Activated CD4-positive, alpha-beta T cell treated with anti-CD3 and anti-CD28 coated beads, Interleukin-2, amount 50 U/mL, for 48 hours (primary cell): ENCODE measurements around the gene GOLGA7B.

Experiments used
- DNase-seq, 2 experiments: peaks; one replicate each; pipeline ENCODE4 v3.0.0-alpha.2; 2020

Gene GOLGA7B

DNA sequence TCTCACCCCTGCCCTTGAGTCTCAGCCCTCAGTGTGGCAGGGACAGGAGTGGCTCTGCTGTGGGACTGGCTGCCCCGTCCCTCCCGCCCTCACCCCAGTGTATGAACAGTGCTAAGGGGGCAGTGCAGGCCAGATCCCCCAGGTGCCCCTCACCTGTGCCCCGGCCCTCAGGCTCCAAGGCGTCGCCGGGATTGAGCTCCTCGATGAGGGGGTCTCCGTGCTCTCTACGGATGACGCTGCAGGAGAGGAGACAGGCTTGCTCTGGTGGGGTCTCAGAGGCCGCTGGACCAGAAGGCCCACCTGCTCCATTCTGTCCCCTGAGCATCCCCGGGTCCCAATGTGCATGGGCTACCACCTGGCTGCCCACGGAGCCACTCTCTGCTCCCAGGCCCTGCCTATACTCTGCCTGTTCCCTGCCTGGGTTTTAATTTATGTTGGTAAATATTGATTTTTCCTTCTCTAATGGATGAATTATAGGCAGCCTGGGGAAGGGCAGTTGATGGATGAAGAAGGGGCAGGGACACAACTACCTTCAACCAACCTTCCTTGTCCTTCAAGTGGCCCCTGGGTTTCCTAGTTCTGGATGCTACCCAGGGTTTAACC, 47.2 kb downstream of the GOLGA7B start:
- DNase-seq, result no peak

DNA sequence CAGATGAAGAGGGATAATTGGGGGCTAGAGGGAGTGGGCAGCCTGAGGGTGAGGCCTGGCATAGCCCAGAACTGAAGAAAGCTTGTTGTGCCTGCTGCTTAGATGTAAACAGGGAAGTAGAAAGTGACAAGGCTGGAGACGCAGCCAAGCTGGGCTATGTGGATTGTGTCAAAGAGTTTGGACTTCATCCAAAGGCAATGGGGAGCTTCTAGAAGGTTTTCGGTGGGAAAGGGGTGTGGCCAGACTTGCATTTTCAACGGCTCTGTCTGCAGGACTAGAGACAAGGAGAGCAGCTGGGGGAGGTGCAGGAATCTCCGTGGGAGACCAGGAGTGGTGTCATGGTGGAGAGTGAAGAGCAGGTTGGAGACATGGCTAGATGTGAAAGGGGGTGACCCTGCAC, 48.8 kb downstream of the GOLGA7B start:
- no peak for DNase-seq

GRCh38 chr10:97901381-97901780, 51.7 kb downstream of the GOLGA7B start:
- no peak for DNase-seq

- DNase-seq, result no peak
Measured at GRCh38 chr10:97903128-97904017, 53.7 kb downstream of the GOLGA7B start.

DNA sequence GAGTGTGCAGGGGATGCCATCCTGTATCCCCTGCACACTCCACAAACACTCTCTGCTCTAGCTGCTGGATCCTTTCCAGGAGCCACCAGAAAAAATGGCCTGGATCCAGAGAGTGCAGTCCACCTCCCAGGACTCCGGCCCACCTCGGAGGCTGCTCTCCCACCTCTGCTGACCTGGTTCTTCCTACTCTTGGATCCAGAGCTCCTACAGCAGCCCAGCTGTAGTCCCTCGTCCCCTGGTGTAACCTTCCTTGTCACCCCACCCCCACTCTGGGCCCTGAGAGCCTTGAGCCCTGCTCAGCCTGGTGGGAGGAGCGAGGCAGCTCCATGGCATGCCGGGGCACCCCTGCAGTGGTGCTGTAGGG, 54.4 kb downstream of the GOLGA7B start:
- DNase-seq, result no peak

- no peak for DNase-seq
Measured at GRCh38 chr10:97904576-97904975, 54.9 kb downstream of the GOLGA7B start.

DNA sequence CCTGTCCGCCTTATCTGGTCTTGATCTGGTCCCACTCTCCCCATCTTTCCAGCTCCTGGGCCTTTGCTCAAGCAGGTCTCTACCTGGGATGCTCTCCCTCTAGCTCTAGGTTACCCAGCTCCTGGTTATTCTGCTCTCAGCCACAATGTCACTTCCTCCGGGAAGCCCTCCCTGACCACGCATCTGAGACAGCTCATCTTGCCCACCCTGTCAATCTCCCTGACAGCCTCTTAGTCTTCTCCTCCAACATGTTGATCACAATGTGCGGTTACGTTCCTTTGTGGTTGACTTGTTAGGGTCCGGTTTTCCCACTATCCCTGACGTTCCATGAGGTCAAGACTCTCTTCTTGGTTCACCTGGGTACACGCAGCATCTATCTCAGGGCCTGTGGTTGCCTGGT, 55.6 kb downstream of the GOLGA7B start:
- DNase-seq, result no peak

DNA sequence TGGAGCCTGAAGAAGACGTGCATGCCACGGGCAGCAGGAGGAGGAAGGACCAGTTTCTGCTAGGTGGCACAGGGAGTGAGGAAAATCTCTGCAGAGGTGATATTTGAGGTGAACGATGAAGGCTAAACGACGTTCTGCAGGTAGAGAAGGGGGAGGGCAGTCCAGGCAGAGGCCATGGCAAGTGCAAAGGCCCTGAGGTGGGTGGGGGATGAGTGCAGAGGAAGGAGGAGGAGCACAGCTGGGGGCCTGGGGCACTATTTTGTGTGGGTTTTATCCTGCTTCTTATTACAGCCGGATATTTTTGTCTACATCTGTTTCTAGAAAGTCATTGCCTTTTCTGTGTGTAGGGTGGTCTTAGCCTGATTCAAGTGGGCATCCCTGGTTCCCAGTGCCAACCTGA, 57.6 kb downstream of the GOLGA7B start:
- no peak for DNase-seq

DNA sequence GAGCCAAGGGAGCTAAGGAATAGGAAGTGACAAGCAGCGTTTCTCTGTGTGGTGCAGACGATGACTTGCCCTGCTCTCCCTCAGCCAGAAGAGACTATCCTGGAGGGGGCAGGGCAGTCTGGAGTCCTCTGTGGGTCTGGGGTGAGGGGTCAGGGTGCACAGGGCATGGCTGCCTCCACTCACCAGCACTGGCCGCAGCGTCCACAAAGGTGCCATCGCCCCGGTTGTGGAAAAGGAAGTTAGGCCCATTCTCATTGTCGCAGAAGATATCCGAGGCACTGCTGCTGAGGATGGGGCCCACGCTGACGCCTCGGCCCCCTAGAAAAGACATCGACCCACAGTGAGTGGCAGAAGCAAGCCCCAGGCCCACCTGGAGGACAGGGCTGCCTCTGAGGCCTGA, 58.2 kb downstream of the GOLGA7B start:
- no peak for DNase-seq

- no peak for DNase-seq
Measured at GRCh38 chr10:97910661-97911060, 61.0 kb downstream of the GOLGA7B start.

- no peak for DNase-seq
Measured at GRCh38 chr10:97911217-97911616, 61.6 kb downstream of the GOLGA7B start.

DNA sequence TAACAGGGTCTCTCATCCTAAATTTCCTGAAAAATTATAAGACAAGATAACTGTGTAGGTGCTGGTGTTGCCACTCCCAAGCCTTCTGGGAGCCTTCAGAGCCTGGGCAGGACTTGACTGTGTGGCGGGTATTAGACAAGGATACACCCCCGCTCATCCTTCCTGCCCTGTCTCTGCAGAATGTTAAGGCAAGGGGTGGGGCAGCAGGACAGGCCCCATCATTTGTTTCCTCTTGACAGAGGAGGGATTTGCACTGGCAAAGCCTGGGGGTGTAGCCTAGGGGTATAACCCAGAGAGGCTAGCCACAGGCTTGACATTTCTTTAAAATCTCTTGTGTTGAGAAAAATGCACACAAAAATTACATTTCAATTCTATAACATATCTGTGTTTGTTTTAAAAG, 63.5 kb downstream of the GOLGA7B start:
- no peak for DNase-seq

- no peak for DNase-seq
Measured at GRCh38 chr10:97913614-97914013, 64.0 kb downstream of the GOLGA7B start.

DNA sequence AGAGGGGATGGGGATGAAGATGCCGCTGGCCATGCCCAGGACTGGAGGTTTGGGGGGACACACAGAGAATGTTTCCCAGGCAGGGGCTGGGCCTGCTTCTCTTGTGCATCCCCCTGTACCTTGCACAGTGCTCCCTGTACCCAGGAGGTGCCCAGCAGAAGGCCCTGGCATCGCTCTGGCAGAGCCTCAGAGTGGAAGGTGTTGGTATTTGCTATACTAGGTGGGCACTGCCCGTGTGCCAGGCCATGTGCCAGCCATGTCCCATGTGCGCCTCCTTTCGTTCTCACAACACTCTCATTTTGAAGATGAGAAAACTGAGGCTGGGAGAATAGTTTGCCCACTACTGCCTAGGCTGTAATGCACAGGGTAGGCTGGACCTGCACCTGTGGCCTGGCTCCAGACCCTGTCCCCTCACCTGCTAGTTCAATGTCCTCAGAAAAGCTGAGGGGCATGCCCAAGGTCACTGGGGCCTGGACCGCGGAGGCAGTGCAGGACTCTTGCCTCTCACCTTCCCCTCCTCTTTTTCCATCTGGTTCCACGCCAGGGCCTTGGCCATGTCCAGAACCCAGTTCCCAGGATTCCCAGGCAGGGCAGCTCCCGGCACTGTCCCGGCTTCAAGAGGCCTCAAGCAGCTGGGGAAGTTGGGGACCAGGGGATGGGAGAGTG, 64.7 kb downstream of the GOLGA7B start:
- DNase-seq, result no peak

GRCh38 chr10:97914837-97915211, 65.2 kb downstream of the GOLGA7B start:
- peak; percentile 85 to 87 for DNase-seq

DNA sequence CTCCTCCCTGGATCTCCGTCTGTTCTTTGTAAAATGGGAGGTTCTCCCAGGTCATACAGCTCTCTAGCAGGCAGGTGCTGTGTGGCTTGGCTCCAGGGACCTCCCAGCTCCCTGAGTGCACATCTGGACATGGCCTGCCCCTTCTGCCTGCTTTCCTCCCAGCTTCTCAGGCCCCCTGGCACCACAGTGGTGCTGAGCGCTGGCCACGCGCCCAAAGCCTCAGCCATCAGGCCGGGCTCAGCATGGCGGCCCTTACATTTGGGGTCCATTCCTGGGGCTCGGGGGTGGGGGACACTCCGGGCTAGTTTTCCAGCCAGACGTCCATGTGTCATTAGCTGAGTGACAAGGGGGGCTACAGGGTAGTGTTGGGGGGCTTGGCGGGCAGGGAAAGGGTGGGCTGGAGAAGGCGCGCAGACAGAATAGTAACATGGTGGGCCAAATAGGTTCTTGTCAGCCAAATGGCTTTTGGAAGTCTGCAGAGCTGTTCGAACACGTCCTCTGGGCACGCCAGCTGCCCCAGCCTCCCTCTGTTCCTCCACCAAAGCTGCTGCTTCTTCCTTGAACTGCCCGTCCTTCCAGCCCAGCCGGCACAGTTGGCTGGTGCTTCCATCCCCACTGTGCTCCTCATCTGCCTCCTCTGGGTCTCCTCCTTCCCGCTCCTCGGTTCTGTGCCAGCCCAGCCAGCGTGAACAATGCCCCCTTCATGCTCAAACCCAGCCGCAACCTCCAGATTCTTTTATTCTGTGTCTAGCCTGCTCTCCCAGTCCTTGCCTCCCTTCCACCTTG, 65.9 kb downstream of the GOLGA7B start:
- DNase-seq, result no peak

GRCh38 chr10:97916586-97916985, 66.9 kb downstream of the GOLGA7B start:
- DNase-seq, result no peak

GRCh38 chr10:97919012-97919411, 69.4 kb downstream of the GOLGA7B start:
- DNase-seq, result no peak

DNA sequence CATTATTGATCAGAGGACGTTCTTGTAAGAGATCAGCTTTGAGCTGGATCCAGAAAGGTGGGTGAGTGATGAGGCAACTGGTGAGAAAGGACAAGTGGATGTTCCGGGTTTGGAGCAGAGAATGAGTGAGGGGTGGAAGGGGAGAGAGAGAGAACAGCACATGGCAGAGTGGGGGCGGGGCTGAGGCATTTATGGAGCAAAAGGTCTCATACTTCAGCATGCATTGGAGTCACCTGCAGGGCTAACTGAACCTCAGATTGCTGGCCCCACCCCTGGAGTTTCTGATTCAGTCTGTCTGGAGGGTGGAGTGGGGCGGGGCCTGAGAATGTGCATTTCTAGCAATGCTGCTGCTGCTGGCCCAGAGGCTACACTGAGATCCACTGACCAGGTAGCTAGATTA, 71.2 kb downstream of the GOLGA7B start:
- DNase-seq, result no peak
